HG03135 (cell line): ENCODE measurements around the gene POU1F1.
A peak's percentile ranks its signal among the peaks of the same experiment; 100 is the strongest.
"Not testable (repeated sequence)": the region's sequence is repeated elsewhere in the genome, so short reads cannot be mapped to it uniquely, and the experiment has no call there.

Experiments
- ATAC-seq: cut with Tn5 transposase; IDR thresholded peaks from one replicate; pipeline ENCODE4 v1.9.1; 2021; ENCODE audit warnings: mild to moderate bottlenecking, moderate library complexity; ENCODE audit not compliant: unreplicated experiment

Gene POU1F1

GRCh38 chr3:87276484-87276883 lies at the start of gene POU1F1:
Gene POU1F1 (minus strand): TSS chr3:87276584. CDS start chr3:87276462, 122 bp downstream.
- no peak for ATAC-seq

- no peak for ATAC-seq
Observed at GRCh38 chr3:87324609-87325008, 48.2 kb upstream of the POU1F1 start.

- no peak for ATAC-seq
Observed at GRCh38 chr3:87320756-87321626, 44.6 kb upstream of the POU1F1 start.

- ATAC-seq, result no peak
Observed at GRCh38 chr3:87318617-87319021, 42.2 kb upstream of the POU1F1 start.

GRCh38 chr3:87317779-87318178 lies 41.4 kb upstream of the POU1F1 start:
- ATAC-seq, result no peak

GRCh38 chr3:87313641-87314040 lies 37.3 kb upstream of the POU1F1 start:
- ATAC-seq, result no peak

GRCh38 chr3:87311309-87311708 lies 34.9 kb upstream of the POU1F1 start:
- no peak for ATAC-seq

GRCh38 chr3:87309601-87310000 lies 33.2 kb upstream of the POU1F1 start:
- ATAC-seq, result no peak

GRCh38 chr3:87307805-87308204 lies 31.4 kb upstream of the POU1F1 start:
- ATAC-seq, result peak; percentile 72

- no peak for ATAC-seq
Observed at GRCh38 chr3:87305517-87305916, 29.1 kb upstream of the POU1F1 start.

GRCh38 chr3:87305031-87305430 lies 28.6 kb upstream of the POU1F1 start:
- not testable (repeated sequence) for ATAC-seq

- peak; percentile 82 for ATAC-seq
Observed at GRCh38 chr3:87298111-87298718, 21.8 kb upstream of the POU1F1 start.

- no peak for ATAC-seq
Observed at GRCh38 chr3:87288446-87288845, 12.1 kb upstream of the POU1F1 start.

- no peak for ATAC-seq
Observed at GRCh38 chr3:87287011-87287410, 10.6 kb upstream of the POU1F1 start.

- ATAC-seq, result peak; percentile 68
Observed at GRCh38 chr3:87272718-87273341, 3.6 kb downstream of the POU1F1 start.

- ATAC-seq, result no peak
Observed at GRCh38 chr3:87270908-87271700, 5.3 kb downstream of the POU1F1 start.

GRCh38 chr3:87269723-87270122 lies 6.7 kb downstream of the POU1F1 start:
- ATAC-seq, result no peak

- no peak for ATAC-seq
Observed at GRCh38 chr3:87268646-87269211, 7.7 kb downstream of the POU1F1 start.

- no peak for ATAC-seq
Observed at GRCh38 chr3:87267953-87268645, 8.3 kb downstream of the POU1F1 start.

GRCh38 chr3:87261925-87262324 lies 14.5 kb downstream of the POU1F1 start:
- ATAC-seq, result no peak
